Measurements from ENCODE around the gene PEX14.

The PEX14 gene

DNA sequence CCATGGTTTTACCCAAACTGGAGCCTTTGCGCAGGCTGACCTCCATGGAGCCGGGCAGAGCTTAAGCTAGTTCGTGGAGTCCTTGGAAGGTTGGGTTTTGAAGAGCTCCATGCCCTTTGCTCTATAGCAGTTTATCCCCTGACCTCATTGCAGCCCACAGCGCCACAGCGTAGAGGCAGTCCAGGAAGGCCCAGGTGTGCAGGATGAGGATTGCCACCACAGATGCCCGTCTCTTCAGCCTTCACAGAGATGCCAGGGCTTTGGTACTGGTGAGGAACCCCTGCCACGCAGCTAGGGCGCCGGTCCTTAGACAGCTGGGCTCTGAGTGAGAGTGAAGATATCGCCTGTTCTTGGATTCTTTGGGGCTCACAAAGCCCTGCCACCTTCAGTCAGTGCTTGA lies 138.6 kb downstream of the PEX14 start:
- Histone ChIP-seq H3K27me3 (ENCODE audit: control insufficient read depth, insufficient read depth, low read length) (no peaks in the 10 kb centered on the region), H3K4me3 (ENCODE audit: low read length) (no peak overlapping the region), H3K36me3 (ENCODE audit: control insufficient read depth, insufficient read depth, low read length) (no peaks in the 10 kb centered on the region), H3K4me1 (ENCODE audit: control insufficient read depth, insufficient read depth, low read length) (no peaks in the 10 kb centered on the region), H3K9ac (ENCODE audit: low read length) (no peak overlapping the region), H3K9me3 (ENCODE audit: control insufficient read depth, low read length) (no peaks in the 10 kb centered on the region)

DNA sequence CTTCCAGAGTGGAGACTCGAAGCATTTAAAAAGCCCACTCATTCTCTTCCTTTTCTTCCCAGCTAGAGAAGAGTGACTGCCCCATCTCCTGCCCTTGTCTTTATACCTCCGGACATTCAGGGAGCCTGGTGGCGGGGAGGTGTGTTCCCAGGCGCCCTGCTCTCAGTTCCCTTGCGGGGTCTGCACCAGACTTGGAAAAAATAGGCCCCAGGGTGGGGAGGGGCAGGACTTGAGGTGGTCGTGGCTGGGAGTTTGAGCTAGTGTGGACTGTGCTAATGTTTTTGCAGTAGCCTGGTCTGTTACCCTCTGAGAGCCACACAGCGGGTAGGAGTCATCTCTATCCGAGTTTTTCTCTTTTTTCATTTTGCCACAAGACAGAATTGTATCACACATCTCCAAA lies 139.1 kb downstream of the PEX14 start:
- Histone ChIP-seq H3K36me3 (ENCODE audit: control insufficient read depth, insufficient read depth, low read length) (no peaks in the 10 kb centered on the region), H3K9me3 (ENCODE audit: control insufficient read depth, low read length) (no peaks in the 10 kb centered on the region), H3K9ac (ENCODE audit: low read length) (no peak overlapping the region)

GRCh38 chr1:10614377-10615225 lies 139.9 kb downstream of the PEX14 start:
- no peaks in the 10 kb centered on the region for H3K9me3 ChIP-seq (ENCODE audit: control insufficient read depth, low read length)
- H3K27me3 ChIP-seq (ENCODE audit: control insufficient read depth, insufficient read depth, low read length): no peaks in the 10 kb centered on the region
- H3K36me3 ChIP-seq (ENCODE audit: control insufficient read depth, insufficient read depth, low read length): no peaks in the 10 kb centered on the region
- H3K4me1 ChIP-seq (ENCODE audit: control insufficient read depth, insufficient read depth, low read length): no peaks in the 10 kb centered on the region
- no peak overlapping the region for H3K4me3 ChIP-seq (ENCODE audit: low read length)
- no peak overlapping the region for H3K9ac ChIP-seq (ENCODE audit: low read length)

More for the DNA sequence above, 139.1 kb downstream of the PEX14 start:
- Histone ChIP-seq H3K27me3 (ENCODE audit: control insufficient read depth, insufficient read depth, low read length) (no peaks in the 10 kb centered on the region), H3K4me1 (ENCODE audit: control insufficient read depth, insufficient read depth, low read length) (no peaks in the 10 kb centered on the region), H3K4me3 (ENCODE audit: low read length) (no peak overlapping the region)

- Histone ChIP-seq H3K4me3 (ENCODE audit: low read length) (no peak overlapping the region), H3K9ac (ENCODE audit: low read length) (no peak overlapping the region), H3K9me3 (ENCODE audit: control insufficient read depth, low read length) (no peaks in the 10 kb centered on the region), H3K27me3 (ENCODE audit: control insufficient read depth, insufficient read depth, low read length) (no peaks in the 10 kb centered on the region), H3K36me3 (ENCODE audit: control insufficient read depth, insufficient read depth, low read length) (no peaks in the 10 kb centered on the region), H3K4me1 (ENCODE audit: control insufficient read depth, insufficient read depth, low read length) (no peaks in the 10 kb centered on the region)
Measured at GRCh38 chr1:10615332-10615731, 140.6 kb downstream of the PEX14 start.

GRCh38 chr1:10615932-10616671 lies 141.4 kb downstream of the PEX14 start:
- Histone ChIP-seq H3K4me3 (ENCODE audit: low read length) (no peak overlapping the region), H3K9me3 (ENCODE audit: control insufficient read depth, low read length) (no peaks in the 10 kb centered on the region), H3K36me3 (ENCODE audit: control insufficient read depth, insufficient read depth, low read length) (no peaks in the 10 kb centered on the region), H3K9ac (ENCODE audit: low read length) (no peak overlapping the region), H3K4me1 (ENCODE audit: control insufficient read depth, insufficient read depth, low read length) (no peaks in the 10 kb centered on the region), H3K27me3 (ENCODE audit: control insufficient read depth, insufficient read depth, low read length) (no peaks in the 10 kb centered on the region)

DNA sequence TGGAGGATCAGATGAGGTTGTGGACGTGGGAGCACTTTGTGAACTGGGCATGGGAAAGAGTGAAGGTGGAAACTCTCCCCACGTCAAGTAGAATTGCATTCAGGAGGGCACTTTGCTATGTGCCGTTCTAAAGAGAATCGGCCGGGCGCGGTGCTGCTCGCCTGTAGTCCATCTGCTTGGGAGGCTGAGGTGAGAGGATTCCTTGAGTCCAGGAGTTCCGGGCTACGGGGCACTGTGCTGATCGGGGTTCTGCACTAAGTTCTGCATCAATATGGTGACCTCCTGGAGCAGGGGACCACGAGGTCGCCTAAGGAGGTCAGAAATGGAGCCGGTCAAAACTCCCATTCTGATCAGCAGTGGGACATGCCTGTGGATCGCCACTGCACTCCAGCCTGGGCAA lies 141.9 kb downstream of the PEX14 start:
- no peaks in the 10 kb centered on the region for H3K36me3 ChIP-seq (ENCODE audit: control insufficient read depth, insufficient read depth, low read length)
- no peaks in the 10 kb centered on the region for H3K27me3 ChIP-seq (ENCODE audit: control insufficient read depth, insufficient read depth, low read length)
- no peak overlapping the region for H3K4me3 ChIP-seq (ENCODE audit: low read length)
- H3K9me3 ChIP-seq (ENCODE audit: control insufficient read depth, low read length): no peaks in the 10 kb centered on the region
- no peak overlapping the region for H3K9ac ChIP-seq (ENCODE audit: low read length)
- no peaks in the 10 kb centered on the region for H3K4me1 ChIP-seq (ENCODE audit: control insufficient read depth, insufficient read depth, low read length)

DNA sequence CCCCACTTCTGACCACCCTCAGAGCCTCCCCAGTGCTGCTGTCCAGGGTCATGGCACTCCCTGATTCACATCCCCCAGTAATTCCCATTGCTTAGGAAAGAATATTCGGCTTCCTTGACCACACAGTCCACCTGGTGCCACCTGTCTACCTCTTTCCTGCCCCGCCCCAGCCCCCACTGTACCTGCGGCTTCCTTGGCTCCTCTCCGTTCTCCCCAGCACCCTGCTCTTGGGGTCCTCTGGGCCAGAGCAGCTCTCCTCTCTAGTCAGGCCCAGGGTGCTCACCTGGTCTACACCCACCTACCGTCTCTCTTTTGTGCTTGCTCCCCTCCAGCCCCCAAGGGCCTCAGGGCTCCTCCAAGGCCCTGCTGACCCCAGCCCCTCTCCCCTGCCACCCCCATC lies 142.6 kb downstream of the PEX14 start:
- H3K36me3 ChIP-seq (ENCODE audit: control insufficient read depth, insufficient read depth, low read length): no peaks in the 10 kb centered on the region
- no peak overlapping the region for H3K9ac ChIP-seq (ENCODE audit: low read length)
- no peaks in the 10 kb centered on the region for H3K4me1 ChIP-seq (ENCODE audit: control insufficient read depth, insufficient read depth, low read length)
- no peak overlapping the region for H3K4me3 ChIP-seq (ENCODE audit: low read length)
- H3K27me3 ChIP-seq (ENCODE audit: control insufficient read depth, insufficient read depth, low read length): no peaks in the 10 kb centered on the region
- H3K9me3 ChIP-seq (ENCODE audit: control insufficient read depth, low read length): no peaks in the 10 kb centered on the region

DNA sequence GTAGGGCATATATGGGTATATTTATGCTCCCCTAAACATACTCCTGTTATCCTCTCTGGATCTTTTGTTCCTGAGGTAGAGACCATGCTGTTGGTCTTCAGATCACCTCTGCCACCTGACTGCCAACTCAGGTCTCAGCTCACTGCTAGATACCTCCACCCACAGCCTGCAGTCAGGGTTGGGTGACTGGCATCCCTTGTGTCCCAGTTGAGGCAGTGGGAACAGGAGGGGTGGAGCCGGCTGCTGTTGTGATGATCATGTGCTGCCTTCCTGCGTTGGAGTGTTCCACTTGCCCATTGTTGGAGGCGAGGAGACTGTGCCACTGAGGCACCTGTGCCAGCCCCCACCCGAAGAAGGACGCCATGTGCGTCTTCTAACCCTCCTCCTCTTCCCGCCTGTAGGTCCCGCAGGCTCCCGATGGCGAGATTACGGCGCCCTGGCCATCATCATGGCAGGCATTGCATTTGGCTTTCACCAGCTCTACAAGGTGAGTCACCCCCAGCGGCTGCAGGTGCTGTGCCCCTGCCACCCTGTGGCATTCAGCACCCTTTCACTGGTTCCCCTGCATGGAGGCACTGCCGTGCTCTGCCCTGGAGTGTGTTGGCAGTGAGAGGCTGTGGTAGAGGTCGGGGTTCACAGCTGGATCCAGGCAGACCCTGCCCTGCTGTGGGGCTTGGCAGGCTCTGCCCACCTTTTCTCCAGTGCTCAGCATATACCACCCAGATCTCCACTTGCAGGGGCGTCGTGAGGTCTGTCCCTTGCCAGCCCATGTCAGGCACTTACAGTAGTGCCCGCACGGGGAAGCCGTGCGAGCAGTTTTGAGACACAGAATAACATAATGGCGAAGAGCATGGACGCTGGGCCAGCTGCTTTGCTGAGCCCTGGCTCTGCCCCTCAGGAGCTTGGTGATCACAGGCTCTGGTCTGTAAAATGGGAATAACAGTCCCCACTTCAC lies 143.5 kb downstream of the PEX14 start:
- H3K36me3 ChIP-seq (ENCODE audit: control insufficient read depth, insufficient read depth, low read length): no peaks in the 10 kb centered on the region
- H3K27me3 ChIP-seq (ENCODE audit: control insufficient read depth, insufficient read depth, low read length): no peaks in the 10 kb centered on the region
- H3K9me3 ChIP-seq (ENCODE audit: control insufficient read depth, low read length): no peaks in the 10 kb centered on the region
- no peak overlapping the region for H3K9ac ChIP-seq (ENCODE audit: low read length)
- no peaks in the 10 kb centered on the region for H3K4me1 ChIP-seq (ENCODE audit: control insufficient read depth, insufficient read depth, low read length)
- H3K4me3 ChIP-seq (ENCODE audit: low read length): no peak overlapping the region

- Histone ChIP-seq H3K27me3 (ENCODE audit: control insufficient read depth, insufficient read depth, low read length) (no peaks in the 10 kb centered on the region), H3K9me3 (ENCODE audit: control insufficient read depth, low read length) (no peaks in the 10 kb centered on the region), H3K9ac (ENCODE audit: low read length) (no peak overlapping the region), H3K36me3 (ENCODE audit: control insufficient read depth, insufficient read depth, low read length) (no peaks in the 10 kb centered on the region), H3K4me3 (ENCODE audit: low read length) (no peak overlapping the region), H3K4me1 (ENCODE audit: control insufficient read depth, insufficient read depth, low read length) (no peaks in the 10 kb centered on the region)
Measured at GRCh38 chr1:10620776-10621175, 146.0 kb downstream of the PEX14 start.

- Histone ChIP-seq H3K4me1 (ENCODE audit: control insufficient read depth, insufficient read depth, low read length) (no peaks in the 10 kb centered on the region), H3K4me3 (ENCODE audit: low read length) (no peak overlapping the region), H3K9ac (ENCODE audit: low read length) (no peak overlapping the region), H3K36me3 (ENCODE audit: control insufficient read depth, insufficient read depth, low read length) (no peaks in the 10 kb centered on the region), H3K9me3 (ENCODE audit: control insufficient read depth, low read length) (no peaks in the 10 kb centered on the region), H3K27me3 (ENCODE audit: control insufficient read depth, insufficient read depth, low read length) (no peaks in the 10 kb centered on the region)
Measured at GRCh38 chr1:10621906-10622305, 147.2 kb downstream of the PEX14 start.

GRCh38 chr1:10622910-10623685 lies 148.3 kb downstream of the PEX14 start:
- H3K4me3 ChIP-seq (ENCODE audit: low read length): no peak overlapping the region
- no peak overlapping the region for H3K9ac ChIP-seq (ENCODE audit: low read length)
- no peaks in the 10 kb centered on the region for H3K36me3 ChIP-seq (ENCODE audit: control insufficient read depth, insufficient read depth, low read length)
- no peaks in the 10 kb centered on the region for H3K27me3 ChIP-seq (ENCODE audit: control insufficient read depth, insufficient read depth, low read length)
- H3K9me3 ChIP-seq (ENCODE audit: control insufficient read depth, low read length): no peaks in the 10 kb centered on the region
- no peaks in the 10 kb centered on the region for H3K4me1 ChIP-seq (ENCODE audit: control insufficient read depth, insufficient read depth, low read length)

Measured in mucosa of stomach (tissue), 1 donor.